Measurements from ENCODE around the gene DGKB. TPM values are rescaled to one million over a fixed set of nuclear protein-coding genes. Genes with fewer than 3 reads are reported as not detected.

The DGKB gene
- total and polyA plus RNA-seq, 2 donors (not counting 1 experiment from before 2014, with no cell fraction given): 0.31 TPM; not detected in 1

DNA sequence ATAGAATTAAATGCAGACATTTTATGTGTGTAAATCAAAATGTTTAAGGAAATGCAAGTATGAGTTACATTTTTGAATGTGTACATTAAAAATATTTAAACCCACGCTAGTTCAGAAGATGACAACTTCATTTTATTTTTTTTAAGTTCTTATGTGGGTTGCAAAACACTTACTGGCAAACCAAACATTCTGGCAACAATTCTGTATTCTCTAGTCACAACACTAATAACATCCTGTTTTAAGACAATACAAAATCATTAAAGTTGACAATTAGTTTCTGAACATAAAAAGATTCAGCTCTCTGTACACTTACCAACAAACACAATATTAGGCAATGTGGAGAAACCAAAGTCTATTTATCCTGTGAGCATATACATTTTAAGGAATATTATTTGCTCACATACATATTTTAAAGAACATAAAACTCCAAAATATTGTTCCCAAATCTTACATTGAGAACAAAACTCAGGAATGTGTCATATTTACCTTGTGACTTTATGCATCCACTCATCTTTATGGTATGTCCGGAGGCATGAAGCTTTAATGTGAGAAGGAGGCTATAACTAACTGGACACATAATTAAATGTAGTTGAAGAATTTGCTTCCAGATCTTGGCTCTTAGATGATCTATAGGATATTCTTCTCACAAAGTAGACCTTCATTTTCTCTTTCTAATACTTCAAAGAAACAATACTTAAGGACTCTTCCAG is 134.7 kb downstream of the DGKB start:
- no peaks in the 10 kb centered on the region for H3K79me2 ChIP-seq (ENCODE audit: control insufficient read depth, insufficient read depth, low read length)
- H3K27me3 ChIP-seq (ENCODE audit: control insufficient read depth, insufficient read depth, low read length): no peaks in the 10 kb centered on the region
- no peak overlapping the region for H2AFZ ChIP-seq (ENCODE audit: low read length)
- H4K20me1 ChIP-seq (ENCODE audit: control insufficient read depth, extremely low read depth, insufficient read depth, low read length): no peaks in the 10 kb centered on the region
- no peaks in the 10 kb centered on the region for H3K36me3 ChIP-seq (ENCODE audit: control insufficient read depth, insufficient read depth, low read length)
- H3K27ac ChIP-seq (ENCODE audit: insufficient read depth, low read length): no peak overlapping the region
- TF ChIP-seq, protein P1, sequence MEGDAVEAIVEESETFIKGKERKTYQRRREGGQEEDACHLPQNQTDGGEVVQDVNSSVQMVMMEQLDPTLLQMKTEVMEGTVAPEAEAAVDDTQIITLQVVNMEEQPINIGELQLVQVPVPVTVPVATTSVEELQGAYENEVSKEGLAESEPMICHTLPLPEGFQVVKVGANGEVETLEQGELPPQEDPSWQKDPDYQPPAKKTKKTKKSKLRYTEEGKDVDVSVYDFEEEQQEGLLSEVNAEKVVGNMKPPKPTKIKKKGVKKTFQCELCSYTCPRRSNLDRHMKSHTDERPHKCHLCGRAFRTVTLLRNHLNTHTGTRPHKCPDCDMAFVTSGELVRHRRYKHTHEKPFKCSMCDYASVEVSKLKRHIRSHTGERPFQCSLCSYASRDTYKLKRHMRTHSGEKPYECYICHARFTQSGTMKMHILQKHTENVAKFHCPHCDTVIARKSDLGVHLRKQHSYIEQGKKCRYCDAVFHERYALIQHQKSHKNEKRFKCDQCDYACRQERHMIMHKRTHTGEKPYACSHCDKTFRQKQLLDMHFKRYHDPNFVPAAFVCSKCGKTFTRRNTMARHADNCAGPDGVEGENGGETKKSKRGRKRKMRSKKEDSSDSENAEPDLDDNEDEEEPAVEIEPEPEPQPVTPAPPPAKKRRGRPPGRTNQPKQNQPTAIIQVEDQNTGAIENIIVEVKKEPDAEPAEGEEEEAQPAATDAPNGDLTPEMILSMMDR (conservative IDR thresholded peaks at IDR 0.05 in 1 of 2, IDR thresholded peaks at IDR 0.05 in 1 of 2; ENCODE audit: low read depth in 1 of 2, low read length in 2 of 2): no peak
- TF ChIP-seq EZH2 (IDR thresholded peaks at IDR 0.05; ENCODE audit: low read length, missing control alignments): no peak
- no peaks in the 10 kb centered on the region for H3K4me1 ChIP-seq (ENCODE audit: control insufficient read depth, extremely low read depth, insufficient read depth, low read length)
- H3K9me3 ChIP-seq (ENCODE audit: control insufficient read depth, insufficient read depth, low read depth, low read length): no peaks in the 10 kb centered on the region
- H3K9ac ChIP-seq (ENCODE audit: insufficient read depth, low read length): no peak overlapping the region
- DNase-seq (ENCODE audit: low read depth in 2 of 2): peak; percentile 9 to 33
- no peak overlapping the region for H3K4me3 ChIP-seq (replicated peaks in 1 of 4; ENCODE audit: control extremely low read depth in 1 of 4, insufficient read depth in 1 of 4, low read depth in 3 of 4, low read length in 4 of 4)
- H3K4me2 ChIP-seq (ENCODE audit: extremely low read depth, insufficient read depth, low read length): no peak overlapping the region

DNA sequence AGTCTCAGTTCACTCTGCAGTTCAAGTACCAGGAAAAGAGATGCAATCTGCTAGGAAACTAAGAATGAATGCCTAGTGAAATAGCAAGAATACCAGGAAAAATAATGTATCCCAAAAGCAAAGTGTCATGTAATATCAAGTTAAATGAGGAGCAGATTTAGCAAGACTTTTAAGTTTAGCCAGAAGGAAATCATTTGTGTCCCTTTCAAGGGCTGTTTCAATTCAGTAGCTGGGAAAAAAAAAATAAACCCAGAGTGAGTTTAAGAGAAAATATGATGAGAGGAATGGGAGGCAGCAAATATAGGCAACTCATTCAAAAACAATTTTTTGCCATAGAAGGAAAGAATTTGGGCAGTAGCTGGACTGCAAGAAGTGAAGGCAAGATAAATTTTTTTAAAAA is 135.8 kb downstream of the DGKB start:
- H3K27ac ChIP-seq (ENCODE audit: insufficient read depth, low read length): no peak overlapping the region
- no peak for TF ChIP-seq EZH2 (IDR thresholded peaks at IDR 0.05; ENCODE audit: low read length, missing control alignments)
- TF ChIP-seq, protein P1 (conservative IDR thresholded peaks at IDR 0.05 in 1 of 2, IDR thresholded peaks at IDR 0.05 in 1 of 2; ENCODE audit: low read depth in 1 of 2, low read length in 2 of 2): no peak
- H3K36me3 ChIP-seq (ENCODE audit: control insufficient read depth, insufficient read depth, low read length): no peaks in the 10 kb centered on the region
- no peak overlapping the region for H3K4me3 ChIP-seq (replicated peaks in 1 of 4; ENCODE audit: control extremely low read depth in 1 of 4, insufficient read depth in 1 of 4, low read depth in 3 of 4, low read length in 4 of 4)
- no peaks in the 10 kb centered on the region for H3K79me2 ChIP-seq (ENCODE audit: control insufficient read depth, insufficient read depth, low read length)
- no peak overlapping the region for H2AFZ ChIP-seq (ENCODE audit: low read length)
- no peak overlapping the region for H3K9ac ChIP-seq (ENCODE audit: insufficient read depth, low read length)
- H3K9me3 ChIP-seq (ENCODE audit: control insufficient read depth, insufficient read depth, low read depth, low read length): no peaks in the 10 kb centered on the region
- no peak overlapping the region for H3K4me2 ChIP-seq (ENCODE audit: extremely low read depth, insufficient read depth, low read length)
- H3K27me3 ChIP-seq (ENCODE audit: control insufficient read depth, insufficient read depth, low read length): no peaks in the 10 kb centered on the region
- H3K4me1 ChIP-seq (ENCODE audit: control insufficient read depth, extremely low read depth, insufficient read depth, low read length): no peaks in the 10 kb centered on the region
- H4K20me1 ChIP-seq (ENCODE audit: control insufficient read depth, extremely low read depth, insufficient read depth, low read length): no peaks in the 10 kb centered on the region
- peak in 1 of 2 donors; percentile 38 for DNase-seq (ENCODE audit: low read depth in 2 of 2)

DNA sequence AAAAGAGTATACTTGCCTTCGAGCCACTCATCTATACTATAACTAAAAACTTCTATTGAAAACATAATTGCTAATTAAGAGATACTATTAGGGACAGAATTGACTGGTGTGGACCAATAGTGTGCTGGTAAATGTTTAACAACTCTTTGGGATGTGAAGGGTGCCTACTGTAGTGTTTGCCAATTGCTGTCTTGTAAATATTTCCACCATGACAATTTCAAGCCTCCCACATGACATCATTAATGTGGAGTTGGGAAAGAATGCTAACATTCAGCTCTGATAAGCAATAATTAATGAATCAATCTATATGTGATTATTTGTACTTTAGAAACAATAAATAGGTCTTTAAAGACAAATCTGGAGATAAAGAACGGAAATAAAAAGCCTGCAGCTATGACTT is 136.8 kb downstream of the DGKB start:
- Histone ChIP-seq H4K20me1 (ENCODE audit: control insufficient read depth, extremely low read depth, insufficient read depth, low read length) (no peaks in the 10 kb centered on the region), H3K4me3 (replicated peaks in 1 of 4; ENCODE audit: control extremely low read depth in 1 of 4, insufficient read depth in 1 of 4, low read depth in 3 of 4, low read length in 4 of 4) (no peak overlapping the region), H3K9ac (ENCODE audit: insufficient read depth, low read length) (no peak overlapping the region), H2AFZ (ENCODE audit: low read length) (no peak overlapping the region), H3K27me3 (ENCODE audit: control insufficient read depth, insufficient read depth, low read length) (no peaks in the 10 kb centered on the region), H3K4me1 (ENCODE audit: control insufficient read depth, extremely low read depth, insufficient read depth, low read length) (no peaks in the 10 kb centered on the region), H3K4me2 (ENCODE audit: extremely low read depth, insufficient read depth, low read length) (no peak overlapping the region), H3K9me3 (ENCODE audit: control insufficient read depth, insufficient read depth, low read depth, low read length) (no peaks in the 10 kb centered on the region), H3K27ac (ENCODE audit: insufficient read depth, low read length) (no peak overlapping the region), H3K79me2 (ENCODE audit: control insufficient read depth, insufficient read depth, low read length) (no peaks in the 10 kb centered on the region), H3K36me3 (ENCODE audit: control insufficient read depth, insufficient read depth, low read length) (no peaks in the 10 kb centered on the region)
- DNase-seq (ENCODE audit: low read depth in 2 of 2): peak in 1 of 2 donors; percentile 19
- TF ChIP-seq, protein P1 (conservative IDR thresholded peaks at IDR 0.05 in 1 of 2, IDR thresholded peaks at IDR 0.05 in 1 of 2; ENCODE audit: low read depth in 1 of 2, low read length in 2 of 2): no peak
- TF ChIP-seq EZH2 (IDR thresholded peaks at IDR 0.05; ENCODE audit: low read length, missing control alignments): no peak
